Measurements from ENCODE around the gene SNRK.

SNRK gene

DNA sequence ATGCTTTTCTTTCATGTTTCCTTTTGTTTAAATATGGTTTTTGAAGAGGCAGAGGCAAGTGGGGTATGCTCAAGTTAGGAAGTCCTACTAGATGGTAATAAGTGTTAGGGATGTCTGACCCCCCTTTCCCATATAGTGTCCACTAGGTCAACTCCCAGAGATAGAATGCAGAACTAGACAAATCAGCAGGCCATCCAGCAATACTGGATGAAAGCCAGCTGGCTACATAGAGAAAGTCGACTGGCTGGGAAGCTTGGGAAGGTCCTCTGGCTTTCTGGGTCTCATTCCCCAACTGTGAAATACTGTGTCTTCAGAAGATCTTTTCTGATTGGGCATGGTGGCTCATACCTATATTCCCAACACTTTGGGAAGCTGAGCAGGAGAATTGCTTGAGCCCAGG is 113.8 kb downstream of the SNRK start:
- TF ChIP-seq, protein P1, sequence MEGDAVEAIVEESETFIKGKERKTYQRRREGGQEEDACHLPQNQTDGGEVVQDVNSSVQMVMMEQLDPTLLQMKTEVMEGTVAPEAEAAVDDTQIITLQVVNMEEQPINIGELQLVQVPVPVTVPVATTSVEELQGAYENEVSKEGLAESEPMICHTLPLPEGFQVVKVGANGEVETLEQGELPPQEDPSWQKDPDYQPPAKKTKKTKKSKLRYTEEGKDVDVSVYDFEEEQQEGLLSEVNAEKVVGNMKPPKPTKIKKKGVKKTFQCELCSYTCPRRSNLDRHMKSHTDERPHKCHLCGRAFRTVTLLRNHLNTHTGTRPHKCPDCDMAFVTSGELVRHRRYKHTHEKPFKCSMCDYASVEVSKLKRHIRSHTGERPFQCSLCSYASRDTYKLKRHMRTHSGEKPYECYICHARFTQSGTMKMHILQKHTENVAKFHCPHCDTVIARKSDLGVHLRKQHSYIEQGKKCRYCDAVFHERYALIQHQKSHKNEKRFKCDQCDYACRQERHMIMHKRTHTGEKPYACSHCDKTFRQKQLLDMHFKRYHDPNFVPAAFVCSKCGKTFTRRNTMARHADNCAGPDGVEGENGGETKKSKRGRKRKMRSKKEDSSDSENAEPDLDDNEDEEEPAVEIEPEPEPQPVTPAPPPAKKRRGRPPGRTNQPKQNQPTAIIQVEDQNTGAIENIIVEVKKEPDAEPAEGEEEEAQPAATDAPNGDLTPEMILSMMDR (IDR thresholded peaks at IDR 0.05; ENCODE audit: control extremely low read depth, extremely low read depth, low read depth, missing control alignments): no peak
- ChIA-PET POLR2A (no interaction called here), CTCF (interaction anchor here (1.4 kb wide), 1 partner anchor 11 kb away, joined by 4 read pairs; no protein-coding TSS in a partner anchor)

More for the DNA sequence above, 113.8 kb downstream of the SNRK start:
- DNase-seq (ENCODE audit: extremely low spot score): no peak
